H9 (cell line): ENCODE results near the gene ADTRP. TPM values are rescaled to one million over a fixed set of nuclear protein-coding genes. Genes with fewer than 3 reads are reported as not detected.

Experiments
- DNase-seq: peaks from one replicate; pipeline ENCODE4 v3.0.0-alpha.2; 2017
- H2AFZ ChIP-seq: one replicate; pipeline ENCODE4 v1.6.1; 2013; ENCODE audit warnings: mild to moderate bottlenecking, low read length, control low read depth, moderate library complexity
- H2AK5ac ChIP-seq: 2 replicates; pipeline ENCODE4 v1.6.1; 2013; ENCODE audit warnings: low read length, control low read depth, mixed read lengths; ENCODE audit not compliant: insufficient read length
- H2BK120ac ChIP-seq: one replicate; pipeline ENCODE4 v1.6.1; 2013; ENCODE audit warnings: low read depth, mild to moderate bottlenecking, low read length, control low read depth, inconsistent platforms; ENCODE audit not compliant: poor library complexity, severe bottlenecking
- H2BK12ac ChIP-seq: 2 replicates; pipeline ENCODE4 v1.6.1; 2013; ENCODE audit warnings: low read length, control low read depth, mixed read lengths, low read depth; ENCODE audit not compliant: insufficient read length
- H2BK15ac ChIP-seq: 2 replicates; pipeline ENCODE4 v1.6.1; 2013; ENCODE audit warnings: low read depth, low read length, control low read depth
- H2BK20ac ChIP-seq: one replicate; pipeline ENCODE4 v1.6.1; 2013; ENCODE audit warnings: low read depth, mild to moderate bottlenecking, low read length, control low read depth, inconsistent platforms; ENCODE audit not compliant: poor library complexity, severe bottlenecking
- H2BK5ac ChIP-seq: 2 replicates; pipeline ENCODE4 v1.6.1; 2013; ENCODE audit warnings: low read length, control low read depth, mixed read lengths; ENCODE audit not compliant: insufficient read length
- H3K14ac ChIP-seq: 2 replicates; pipeline ENCODE4 v1.6.1; 2013; ENCODE audit warnings: low read length, control low read depth; ENCODE audit not compliant: insufficient read depth
- H3K18ac ChIP-seq: 2 replicates; pipeline ENCODE4 v1.6.1; 2013; ENCODE audit warnings: low read depth, mild to moderate bottlenecking, mixed read lengths, low read length, control low read depth; ENCODE audit not compliant: insufficient read length
- H3K23ac ChIP-seq: 2 replicates; pipeline ENCODE4 v1.6.1; 2013; ENCODE audit warnings: low read length, control low read depth, mixed read lengths, low read depth; ENCODE audit not compliant: insufficient read length
- H3K23me2 ChIP-seq: 2 replicates; pipeline ENCODE4 v1.6.1; 2013; ENCODE audit warnings: low read depth, mild to moderate bottlenecking, mixed read lengths, low read length, control low read depth; ENCODE audit not compliant: insufficient read length, poor library complexity, severe bottlenecking
- H3K27ac ChIP-seq: 2 replicates; pipeline ENCODE4 v1.5.1; 2013; ENCODE audit warnings: low read length, control low read depth, mixed read lengths, low read depth; ENCODE audit not compliant: insufficient read length
- H3K27me3 ChIP-seq: 2 replicates; pipeline ENCODE4 v1.6.1; 2013; ENCODE audit warnings: low read length, control low read depth, inconsistent platforms; ENCODE audit not compliant: insufficient read depth
- H3K4ac ChIP-seq: 2 replicates; pipeline ENCODE4 v1.6.1; 2013; ENCODE audit warnings: low read depth, mild to moderate bottlenecking, control low read depth, inconsistent platforms, low read length, moderate library complexity
- H3K4me1 ChIP-seq: 2 replicates; pipeline ENCODE4 v1.6.1; 2013; ENCODE audit warnings: low read length, control low read depth, inconsistent platforms; ENCODE audit not compliant: insufficient read depth
- H3K4me2 ChIP-seq: 2 replicates; pipeline ENCODE4 v1.6.1; 2013; ENCODE audit warnings: low read length, control low read depth, mixed read lengths; ENCODE audit not compliant: insufficient read length, insufficient read depth
- H3K56ac ChIP-seq: 2 replicates; pipeline ENCODE4 v1.6.1; 2013; ENCODE audit warnings: low read depth, mild to moderate bottlenecking, mixed read lengths, low read length, control low read depth; ENCODE audit not compliant: insufficient read length
- H3K79me1 ChIP-seq: 2 replicates; pipeline ENCODE4 v1.6.1; 2013; ENCODE audit warnings: low read depth, mild to moderate bottlenecking, moderate library complexity, low read length, control low read depth, inconsistent platforms; ENCODE audit not compliant: insufficient read depth, poor library complexity, severe bottlenecking
- H3K79me2 ChIP-seq: 2 replicates; pipeline ENCODE4 v1.6.1; 2013; ENCODE audit warnings: low read length, control low read depth, inconsistent platforms; ENCODE audit not compliant: insufficient read depth
- H3K9ac ChIP-seq: 2 replicates; pipeline ENCODE4 v1.6.1; 2013; ENCODE audit warnings: low read length, control low read depth, mixed read lengths; ENCODE audit not compliant: insufficient read length; ENCODE audit errors: extremely low read depth
- H3K9me3 ChIP-seq: one replicate; pipeline ENCODE4 v1.6.1; 2013; ENCODE audit warnings: low read depth, low read length, inconsistent platforms; ENCODE audit not compliant: control insufficient read depth
- H3T11ph ChIP-seq: one replicate; pipeline ENCODE4 v1.6.1; 2013; ENCODE audit warnings: mild to moderate bottlenecking, low read length, control low read depth, inconsistent platforms
- H4K20me1 ChIP-seq: one replicate; pipeline ENCODE4 v1.6.1; 2013; ENCODE audit not compliant: control insufficient read depth, insufficient read length, insufficient read depth
- H4K5ac ChIP-seq: 2 replicates; pipeline ENCODE4 v1.6.1; 2013; ENCODE audit warnings: low read depth, mild to moderate bottlenecking, mixed read lengths, low read length, control low read depth; ENCODE audit not compliant: insufficient read length
- H4K8ac ChIP-seq: replicated peaks from 2 replicates; pipeline ENCODE4 v1.6.1; 2013; ENCODE audit warnings: low read length, control low read depth, mixed read lengths, low read depth; ENCODE audit not compliant: insufficient read length
- H4K91ac ChIP-seq: 2 replicates; pipeline ENCODE4 v1.6.1; 2013; ENCODE audit warnings: low read depth, mild to moderate bottlenecking, moderate library complexity, mixed read lengths, low read length, control low read depth; ENCODE audit not compliant: insufficient read length
- H3K27ac Mint-ChIP-seq, 3 experiments: 2 replicates in 2 of 3; 3 replicates in 1 of 3; pipeline ENCODE4 v1.8.0; 2020 to 2021; ENCODE audit warnings: mixed read lengths in 3 of 3, mild to moderate bottlenecking in 1 of 3, moderate library complexity in 1 of 3
- H3K27me3 Mint-ChIP-seq: 2 replicates; pipeline ENCODE4 v1.8.0; 2021; ENCODE audit warnings: low read depth, mild to moderate bottlenecking, moderate library complexity, mixed read lengths
- H3K36me3 Mint-ChIP-seq, 3 experiments: 2 replicates in 2 of 3; 3 replicates in 1 of 3; pipeline ENCODE4 v1.8.0; 2020 to 2021; ENCODE audit warnings: low read depth in 3 of 3, mixed read lengths in 3 of 3; ENCODE audit not compliant: insufficient read depth in 1 of 3
- H3K4me1 Mint-ChIP-seq, 2 experiments: 2 replicates each; pipeline ENCODE4 v1.8.0; 2020; ENCODE audit warnings: mixed read lengths in 2 of 2
- H3K4me3 Mint-ChIP-seq, 2 experiments: 2 replicates in 1 of 2; 3 replicates in 1 of 2; pipeline ENCODE4 v1.8.0; 2020 to 2021; ENCODE audit warnings: mild to moderate bottlenecking in 2 of 2, mixed read lengths in 2 of 2, moderate library complexity in 1 of 2
- H3K9me3 Mint-ChIP-seq, 2 experiments: 2 replicates in 1 of 2; 3 replicates in 1 of 2; pipeline ENCODE4 v1.8.0; 2020; ENCODE audit warnings: mild to moderate bottlenecking in 2 of 2, mixed read lengths in 2 of 2, moderate library complexity in 1 of 2
- CTCF ChIP-seq: fragments of 200-600 bp; sonication (generic); conservative IDR thresholded peaks from 3 replicates; pipeline ENCODE4 v1.8.0; 2021; ENCODE audit warnings: antibody characterized with exemption, mild to moderate bottlenecking
- WGBS: extraction: QIAGEN DNeasy Blood & Tissue Kit; methylation state at CpG from one replicate; pipeline ENCODE4 v1.1.7; 2013; ENCODE audit warnings: missing lambda C conversion rate, low lambda C conversion rate, mixed read lengths; ENCODE audit not compliant: insufficient read length; ENCODE audit errors: extremely low coverage; 5-methylcytosine and 5-hydroxymethylcytosine counted together
- total RNA-seq: library from RNA; stranded (reverse); gene quantifications from 2 replicates; pipeline ENCODE4 v1.2.1, GENCODE V29; 2021

Gene ADTRP
- total RNA-seq, 1 experiment from 2014 or later = not detected

- peaks cover 1% of the 10 kb centered on the region; the same call in 1 of the 2 replicates for H3K27me3 Mint-ChIP-seq
- H3K27me3 ChIP-seq = no peaks in the 10 kb centered on the region; the same call in 1 of the 2 replicates
- no peaks in the 10 kb centered on the region for H4K20me1 ChIP-seq
- no peak overlapping the region for H2BK120ac ChIP-seq
- H3K23ac ChIP-seq = no peak overlapping the region
- no peak overlapping the region for H3K27ac Mint-ChIP-seq
- no peak overlapping the region for H3T11ph ChIP-seq
- H2AFZ ChIP-seq = no peak overlapping the region
- no CpG with 5 or more reads among the region's 5 CpGs for WGBS
- H4K91ac ChIP-seq = no peak overlapping the region
- no peak for DNase-seq
- H3K14ac ChIP-seq = no peak overlapping the region
- no peak overlapping the region for H2BK5ac ChIP-seq
- H3K4me2 ChIP-seq = no peak overlapping the region
- H3K23me2 ChIP-seq = no peaks in the 10 kb centered on the region
- no peak overlapping the region for H4K8ac ChIP-seq
- no peak overlapping the region for H2AK5ac ChIP-seq
- no peaks in the 10 kb centered on the region for H3K9me3 ChIP-seq
- no peak overlapping the region for H2BK12ac ChIP-seq
- H2BK15ac ChIP-seq = no peak overlapping the region
- H3K36me3 Mint-ChIP-seq = peaks cover 0 to 1% (median 0%) of the 10 kb centered on the region in 3 experiments; a peak in 2 of 7 replicates
- H3K4ac ChIP-seq = no peak overlapping the region
- TF ChIP-seq CTCF = no peak
- no peak overlapping the region for H2BK20ac ChIP-seq
- no peak overlapping the region for H4K5ac ChIP-seq
- no peak overlapping the region for H3K27ac ChIP-seq
- H3K79me1 ChIP-seq = no peaks in the 10 kb centered on the region
- H3K56ac ChIP-seq = no peak overlapping the region
- no peaks in the 10 kb centered on the region for H3K79me2 ChIP-seq
- peaks cover 33 to 35% of the 10 kb centered on the region in 2 experiments for H3K4me1 Mint-ChIP-seq
- H3K18ac ChIP-seq = no peak overlapping the region
- no peak overlapping the region for H3K9ac ChIP-seq
- no peaks in the 10 kb centered on the region; a peak in 1 of 5 replicates for H3K9me3 Mint-ChIP-seq
- H3K4me3 Mint-ChIP-seq = no peak overlapping the region
- peaks cover 3% of the 10 kb centered on the region; the same call in 1 of the 2 replicates for H3K4me1 ChIP-seq
Observed at GRCh38 chr6:11773013-11773412, 5.6 kb downstream of the ADTRP start.
